ENCODE data around the gene EIF2B5. TPM values are rescaled to one million over a fixed set of nuclear protein-coding genes. Genes with fewer than 3 reads are reported as not detected.

Gene EIF2B5
- total and polyA plus RNA-seq, 9 of the 15 experiments (the other 6 are each of a cell fraction or from before 2014, with no cell fraction given) = 19.1 to 92.4 (median 74.0) TPM

DNA sequence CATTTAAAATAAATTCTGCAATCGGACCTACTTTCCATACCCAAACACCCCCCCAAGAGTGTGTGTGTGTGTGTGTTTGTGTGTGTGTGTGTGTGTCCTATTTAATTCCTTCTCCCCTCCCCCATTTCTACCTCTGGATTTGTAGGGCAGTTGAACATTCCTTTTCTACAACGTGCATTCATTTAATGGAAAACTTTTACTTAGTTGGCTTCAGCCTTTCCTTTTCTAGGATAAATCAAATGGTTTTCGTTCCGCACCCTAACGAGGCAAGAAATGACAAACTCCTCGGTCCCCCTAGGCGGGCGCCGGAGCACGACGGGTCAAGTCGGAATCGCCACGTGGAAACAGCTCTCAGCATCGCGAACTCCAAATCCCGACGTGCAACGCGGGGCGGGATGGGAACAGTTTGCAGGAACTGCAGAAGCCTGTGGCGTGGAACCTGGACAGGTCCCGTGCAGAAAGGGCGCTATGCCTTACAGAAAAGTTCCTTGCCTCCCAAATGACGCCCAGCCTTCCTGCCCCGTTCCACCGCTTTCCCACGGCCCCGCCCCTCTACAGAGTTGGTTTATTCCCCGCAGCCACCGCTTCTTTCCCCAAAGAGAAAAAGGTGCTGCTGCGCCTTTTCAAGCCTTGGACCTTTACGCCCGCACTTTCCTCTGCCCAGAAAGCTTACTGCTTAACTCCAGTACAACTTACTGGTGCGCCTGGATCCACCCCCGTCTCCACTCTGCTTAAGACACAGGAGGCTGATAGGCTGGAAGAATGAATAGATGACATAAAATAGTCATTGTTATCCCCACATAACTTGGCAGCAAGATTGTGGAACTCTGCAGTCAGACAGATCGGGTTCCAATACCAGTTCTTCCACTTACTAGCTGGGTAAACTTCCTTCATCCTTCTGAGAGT lies 1.1 kb upstream of the EIF2B5 start (continued):
- TF ChIP-seq TEAD4 (IDR thresholded peaks at IDR 0.05; ENCODE audit: low read length) (peak; percentile 24; the same call in 1 of the 2 replicates), TEAD4 (CRISPR knock-in tag; IDR thresholded peaks at IDR 0.05; ENCODE audit: borderline replicate concordance) (no peak), E2F3 (CRISPR knock-in tag; IDR thresholded peaks at IDR 0.05) (peak; percentile 69; the same call in 1 of the 2 replicates), HDAC8 (tag; IDR thresholded peaks at IDR 0.05) (no peak), NRF1 (conservative IDR thresholded peaks at IDR 0.05 in 1 of 2, IDR thresholded peaks at IDR 0.05 in 1 of 2) (peak; percentile 18 to 44; a peak in 2 of 4 replicates), CBX3 (IDR thresholded peaks at IDR 0.05; ENCODE audit: borderline replicate concordance in 1 of 2, low read length in 2 of 2) (peak in 1 of 2 experiments; percentile 92; a peak in 2 of 3 replicates), ARID1B (IDR thresholded peaks at IDR 0.05) (peak; percentile 37), XRCC5 (IDR thresholded peaks at IDR 0.05; ENCODE audit: low read depth, low read length) (no peak), ZNF212 (CRISPR knock-in tag; IDR thresholded peaks at IDR 0.05) (no peak), SMAD4 (CRISPR knock-in tag; conservative IDR thresholded peaks at IDR 0.05) (peak; percentile 66; the same call in 1 of the 2 replicates), ZFX (CRISPR knock-in tag; IDR thresholded peaks at IDR 0.05) (no peak), CSDE1 (IDR thresholded peaks at IDR 0.05) (peak in 1 of 2 experiments; percentile 41; a peak in 1 of 4 replicates), LEF1 (IDR thresholded peaks at IDR 0.05) (peak; percentile 55; the same call in 1 of the 2 replicates), FOXJ3 (CRISPR knock-in tag; IDR thresholded peaks at IDR 0.05) (no peak), PCBP1 (IDR thresholded peaks at IDR 0.05; ENCODE audit: low read depth, low read length, poor library complexity, severe bottlenecking) (no peak)
- TF ChIP-seq, protein P1, sequence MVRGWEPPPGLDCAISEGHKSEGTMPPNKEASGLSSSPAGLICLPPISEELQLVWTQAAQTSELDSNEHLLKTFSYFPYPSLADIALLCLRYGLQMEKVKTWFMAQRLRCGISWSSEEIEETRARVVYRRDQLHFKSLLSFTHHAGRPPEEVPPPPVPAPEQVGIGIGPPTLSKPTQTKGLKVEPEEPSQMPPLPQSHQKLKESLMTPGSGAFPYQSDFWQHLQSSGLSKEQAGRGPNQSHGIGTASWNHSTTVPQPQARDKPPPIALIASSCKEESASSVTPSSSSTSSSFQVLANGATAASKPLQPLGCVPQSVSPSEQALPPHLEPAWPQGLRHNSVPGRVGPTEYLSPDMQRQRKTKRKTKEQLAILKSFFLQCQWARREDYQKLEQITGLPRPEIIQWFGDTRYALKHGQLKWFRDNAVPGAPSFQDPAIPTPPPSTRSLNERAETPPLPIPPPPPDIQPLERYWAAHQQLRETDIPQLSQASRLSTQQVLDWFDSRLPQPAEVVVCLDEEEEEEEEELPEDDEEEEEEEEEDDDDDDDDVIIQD (CRISPR knock-in tag; IDR thresholded peaks at IDR 0.05) = no peak
- TF ChIP-seq, protein P2, sequence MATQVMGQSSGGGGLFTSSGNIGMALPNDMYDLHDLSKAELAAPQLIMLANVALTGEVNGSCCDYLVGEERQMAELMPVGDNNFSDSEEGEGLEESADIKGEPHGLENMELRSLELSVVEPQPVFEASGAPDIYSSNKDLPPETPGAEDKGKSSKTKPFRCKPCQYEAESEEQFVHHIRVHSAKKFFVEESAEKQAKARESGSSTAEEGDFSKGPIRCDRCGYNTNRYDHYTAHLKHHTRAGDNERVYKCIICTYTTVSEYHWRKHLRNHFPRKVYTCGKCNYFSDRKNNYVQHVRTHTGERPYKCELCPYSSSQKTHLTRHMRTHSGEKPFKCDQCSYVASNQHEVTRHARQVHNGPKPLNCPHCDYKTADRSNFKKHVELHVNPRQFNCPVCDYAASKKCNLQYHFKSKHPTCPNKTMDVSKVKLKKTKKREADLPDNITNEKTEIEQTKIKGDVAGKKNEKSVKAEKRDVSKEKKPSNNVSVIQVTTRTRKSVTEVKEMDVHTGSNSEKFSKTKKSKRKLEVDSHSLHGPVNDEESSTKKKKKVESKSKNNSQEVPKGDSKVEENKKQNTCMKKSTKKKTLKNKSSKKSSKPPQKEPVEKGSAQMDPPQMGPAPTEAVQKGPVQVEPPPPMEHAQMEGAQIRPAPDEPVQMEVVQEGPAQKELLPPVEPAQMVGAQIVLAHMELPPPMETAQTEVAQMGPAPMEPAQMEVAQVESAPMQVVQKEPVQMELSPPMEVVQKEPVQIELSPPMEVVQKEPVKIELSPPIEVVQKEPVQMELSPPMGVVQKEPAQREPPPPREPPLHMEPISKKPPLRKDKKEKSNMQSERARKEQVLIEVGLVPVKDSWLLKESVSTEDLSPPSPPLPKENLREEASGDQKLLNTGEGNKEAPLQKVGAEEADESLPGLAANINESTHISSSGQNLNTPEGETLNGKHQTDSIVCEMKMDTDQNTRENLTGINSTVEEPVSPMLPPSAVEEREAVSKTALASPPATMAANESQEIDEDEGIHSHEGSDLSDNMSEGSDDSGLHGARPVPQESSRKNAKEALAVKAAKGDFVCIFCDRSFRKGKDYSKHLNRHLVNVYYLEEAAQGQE (IDR thresholded peaks at IDR 0.05; ENCODE audit: borderline replicate concordance) = 0 out of 2 replicates have a peak, but pooled peaks have one; percentile 32
- TF ChIP-seq, protein P2 (CRISPR knock-in tag; IDR thresholded peaks at IDR 0.05; ENCODE audit: low read depth) = peak; percentile 36; the same call in 1 of the 2 replicates
